RWPE2 (cell line): ENCODE measurements around the gene SLC6A4.

Experiments
- ATAC-seq: fragments of 200-7000 bp; cut with Tn5 transposase; 3 replicates; pipeline ENCODE4 v1.9.1; 2021; ENCODE audit warnings: low read depth
- DNase-seq: peaks from one replicate; pipeline ENCODE4 v3.0.0-alpha.2; 2020; ENCODE audit warnings: low spot score
- H3K27ac ChIP-seq: fragments of 450-650 bp; 2 replicates; pipeline ENCODE4 v1.5.1; 2017; ENCODE audit warnings: mild to moderate bottlenecking; ENCODE audit not compliant: poor library complexity, severe bottlenecking
- H3K27me3 ChIP-seq: fragments of 250-450 bp; sonication (Bioruptor Pico); 2 replicates; pipeline ENCODE4 v1.5.1; 2021; ENCODE audit warnings: mild to moderate bottlenecking, moderate library complexity; ENCODE audit not compliant: insufficient read depth, poor library complexity, severe bottlenecking
- H3K36me3 ChIP-seq: fragments of 250-450 bp; sonication (Bioruptor Pico); 2 replicates; pipeline ENCODE4 v1.5.1; 2020; ENCODE audit warnings: low read depth, mild to moderate bottlenecking, moderate library complexity
- H3K4me1 ChIP-seq: fragments of 250-450 bp; sonication (Bioruptor Pico); 2 replicates; pipeline ENCODE4 v1.5.1; 2021; ENCODE audit warnings: mild to moderate bottlenecking, moderate library complexity; ENCODE audit not compliant: insufficient read depth, poor library complexity, severe bottlenecking
- H3K4me3 ChIP-seq: fragments of 250-450 bp; sonication (Bioruptor Pico); 2 replicates; pipeline ENCODE4 v1.5.1; 2021; ENCODE audit warnings: mild to moderate bottlenecking, moderate library complexity; ENCODE audit not compliant: severe bottlenecking
- H3K9me3 ChIP-seq: fragments of 250-450 bp; sonication (Bioruptor Pico); 2 replicates; pipeline ENCODE4 v1.5.1; 2021; ENCODE audit warnings: mild to moderate bottlenecking, moderate library complexity; ENCODE audit not compliant: severe bottlenecking
- TF ChIP-seq, protein P1 (sequence below): fragments of 450-650 bp; IDR thresholded peaks from one replicate; pipeline ENCODE4 v1.5.1; 2017; ENCODE audit warnings: mild to moderate bottlenecking, moderate library complexity; ENCODE audit not compliant: poor library complexity, severe bottlenecking

SLC6A4 gene

GRCh38 chr17:30219315-30219714 lies 16.2 kb downstream of the SLC6A4 start:
- TF ChIP-seq, protein P1, sequence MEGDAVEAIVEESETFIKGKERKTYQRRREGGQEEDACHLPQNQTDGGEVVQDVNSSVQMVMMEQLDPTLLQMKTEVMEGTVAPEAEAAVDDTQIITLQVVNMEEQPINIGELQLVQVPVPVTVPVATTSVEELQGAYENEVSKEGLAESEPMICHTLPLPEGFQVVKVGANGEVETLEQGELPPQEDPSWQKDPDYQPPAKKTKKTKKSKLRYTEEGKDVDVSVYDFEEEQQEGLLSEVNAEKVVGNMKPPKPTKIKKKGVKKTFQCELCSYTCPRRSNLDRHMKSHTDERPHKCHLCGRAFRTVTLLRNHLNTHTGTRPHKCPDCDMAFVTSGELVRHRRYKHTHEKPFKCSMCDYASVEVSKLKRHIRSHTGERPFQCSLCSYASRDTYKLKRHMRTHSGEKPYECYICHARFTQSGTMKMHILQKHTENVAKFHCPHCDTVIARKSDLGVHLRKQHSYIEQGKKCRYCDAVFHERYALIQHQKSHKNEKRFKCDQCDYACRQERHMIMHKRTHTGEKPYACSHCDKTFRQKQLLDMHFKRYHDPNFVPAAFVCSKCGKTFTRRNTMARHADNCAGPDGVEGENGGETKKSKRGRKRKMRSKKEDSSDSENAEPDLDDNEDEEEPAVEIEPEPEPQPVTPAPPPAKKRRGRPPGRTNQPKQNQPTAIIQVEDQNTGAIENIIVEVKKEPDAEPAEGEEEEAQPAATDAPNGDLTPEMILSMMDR: no peak
- no peak for ATAC-seq
- H3K9me3 ChIP-seq: no peaks in the 10 kb centered on the region

DNA sequence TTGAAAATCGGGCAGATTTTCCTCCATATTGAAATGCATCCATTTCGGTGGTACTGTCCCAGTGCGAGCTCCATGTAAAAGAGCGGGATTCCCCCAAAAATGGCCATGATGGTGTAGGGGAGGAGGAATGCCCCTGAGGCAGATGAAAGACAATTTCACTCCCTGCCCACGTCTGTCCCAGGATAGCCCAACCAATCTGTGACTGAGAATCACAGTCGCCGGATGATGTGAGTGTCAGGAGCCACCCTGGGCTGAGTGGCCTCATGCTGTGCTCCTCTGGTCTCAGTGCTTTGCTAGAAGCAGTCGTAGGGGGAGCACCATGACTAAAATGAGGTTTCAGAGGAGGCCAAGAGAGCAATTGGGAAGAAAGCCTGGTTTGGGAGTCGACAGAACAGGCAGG lies 16.7 kb downstream of the SLC6A4 start:
- Histone ChIP-seq H3K36me3 (no peaks in the 10 kb centered on the region), H3K27me3 (no peaks in the 10 kb centered on the region), H3K4me3 (no peak overlapping the region), H3K9me3 (no peaks in the 10 kb centered on the region), H3K4me1 (no peaks in the 10 kb centered on the region), H3K27ac (no peak overlapping the region)
- TF ChIP-seq, protein P1: no peak
- DNase-seq (no peak), ATAC-seq (no peak)

More at GRCh38 chr17:30219315-30219714, 16.2 kb downstream of the SLC6A4 start:
- Histone ChIP-seq H3K4me1 (no peaks in the 10 kb centered on the region), H3K27ac (no peak overlapping the region), H3K27me3 (no peaks in the 10 kb centered on the region), H3K36me3 (no peaks in the 10 kb centered on the region), H3K4me3 (no peak overlapping the region)
- DNase-seq: no peak

DNA sequence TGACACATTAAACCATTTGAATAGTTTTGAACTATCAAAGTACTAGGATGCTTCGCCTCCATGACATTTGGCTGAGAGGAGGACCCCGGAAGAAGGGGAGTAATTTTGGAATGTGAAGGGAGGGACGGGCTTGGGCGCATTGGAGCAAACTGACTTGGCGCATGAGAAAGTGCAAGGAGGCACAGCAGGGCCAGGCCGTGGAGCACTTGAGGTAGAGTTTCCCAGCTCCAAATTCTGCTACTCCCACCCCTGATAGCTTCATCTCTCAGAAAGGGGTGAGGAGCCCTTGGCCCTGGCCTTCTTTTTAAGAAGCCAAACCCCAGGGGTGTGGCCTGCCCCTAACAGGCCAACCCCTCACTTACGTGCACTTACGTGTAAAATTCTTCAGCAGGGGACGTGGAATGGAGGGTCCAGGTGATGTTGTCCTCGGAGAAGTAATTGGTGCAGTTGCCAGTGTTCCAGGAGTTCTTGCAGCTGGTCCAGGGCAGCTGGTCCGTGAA lies 17.7 kb downstream of the SLC6A4 start:
- Histone ChIP-seq H3K4me3 (no peak overlapping the region), H3K27ac (no peak overlapping the region), H3K27me3 (no peaks in the 10 kb centered on the region), H3K9me3 (no peaks in the 10 kb centered on the region), H3K4me1 (no peaks in the 10 kb centered on the region), H3K36me3 (no peaks in the 10 kb centered on the region)
- DNase-seq: no peak
- no peak for ATAC-seq
- TF ChIP-seq, protein P1: no peak

DNA sequence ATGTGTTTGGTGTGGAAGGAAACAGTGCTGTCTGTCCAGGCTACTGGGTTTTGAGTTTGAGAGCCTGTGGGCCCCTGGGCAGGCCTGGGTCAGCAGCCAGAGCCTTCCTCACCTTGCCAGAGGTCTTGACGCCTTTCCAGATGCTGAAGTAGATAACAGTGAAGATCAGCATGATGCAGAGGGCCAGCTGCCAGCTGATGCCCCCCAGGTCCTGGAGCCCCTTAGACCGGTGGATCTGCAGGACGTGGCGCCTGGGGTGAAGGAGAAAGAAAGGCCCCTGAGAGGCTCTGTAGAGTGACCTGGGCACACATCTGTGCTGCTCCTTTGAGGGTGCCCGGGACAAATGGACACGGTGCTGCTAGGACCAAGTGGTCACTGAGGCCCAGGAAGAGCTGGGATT lies 18.4 kb downstream of the SLC6A4 start:
- H3K9me3 ChIP-seq: no peaks in the 10 kb centered on the region
- TF ChIP-seq, protein P1: no peak
- no peaks in the 10 kb centered on the region for H3K36me3 ChIP-seq
- no peaks in the 10 kb centered on the region for H3K4me1 ChIP-seq
- ATAC-seq (no peak), DNase-seq (no peak)
- no peaks in the 10 kb centered on the region for H3K27me3 ChIP-seq
- no peak overlapping the region for H3K4me3 ChIP-seq
- no peak overlapping the region for H3K27ac ChIP-seq

DNA sequence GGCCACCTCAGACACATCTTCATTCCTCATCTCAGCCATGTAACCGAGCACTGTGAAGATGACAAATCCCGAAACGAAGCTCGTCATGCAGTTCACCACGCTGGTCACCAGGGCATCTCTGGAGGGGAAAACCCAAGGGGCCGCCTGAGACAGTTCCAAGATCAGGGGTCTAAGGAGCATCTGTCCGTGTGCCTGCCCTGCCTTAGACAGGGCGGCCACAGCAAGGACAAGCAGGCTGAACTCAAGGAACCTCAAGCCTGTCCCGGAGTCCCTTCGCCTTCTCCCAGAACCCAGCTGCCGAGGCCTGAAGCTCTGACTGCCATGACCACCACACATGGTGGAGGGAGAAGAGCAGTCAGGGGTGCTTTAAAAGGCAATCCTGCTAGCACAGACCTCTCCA lies 22.7 kb downstream of the SLC6A4 start:
- Histone ChIP-seq H3K27ac (no peak overlapping the region), H3K4me3 (no peak overlapping the region), H3K27me3 (no peaks in the 10 kb centered on the region), H3K36me3 (no peaks in the 10 kb centered on the region), H3K4me1 (no peaks in the 10 kb centered on the region), H3K9me3 (no peaks in the 10 kb centered on the region)
- ATAC-seq (no peak), DNase-seq (no peak)
- TF ChIP-seq, protein P1: no peak
